Smooth muscle cell (in vitro differentiated cells): Measurements from ENCODE around the gene AKAP13. TPM values are rescaled to one million over a fixed set of nuclear protein-coding genes. Genes with fewer than 3 reads are reported as not detected.

ENCODE experiments used
- DNase-seq: peaks from one replicate; lab custom pipeline; 2025; ENCODE audit not compliant: unreplicated experiment; lab: John Stamatoyannopoulos, UW
- H2AFZ ChIP-seq: fragments of 200-600 bp; sonication (generic); 2 replicates; pipeline ENCODE4 v1.6.0; 2016; ENCODE audit warnings: antibody characterized with exemption, low read depth, mild to moderate bottlenecking
- H3F3A ChIP-seq: fragments of 200-600 bp; sonication (generic); 2 replicates; pipeline ENCODE4 v1.6.0; 2017; ENCODE audit warnings: antibody characterized with exemption, low read depth
- H3K27ac ChIP-seq: fragments of 200-600 bp; sonication (generic); 2 replicates; pipeline ENCODE4 v1.5.1; 2016; ENCODE audit warnings: low read depth, mild to moderate bottlenecking
- H3K27me3 ChIP-seq: fragments of 200-600 bp; sonication (generic); 2 replicates; pipeline ENCODE4 v1.6.1; 2016; ENCODE audit warnings: low read depth, mild to moderate bottlenecking
- H3K36me3 ChIP-seq: fragments of 200-600 bp; sonication (generic); 2 replicates; pipeline ENCODE4 v1.5.1; 2016; ENCODE audit warnings: low read depth
- H3K4me1 ChIP-seq: fragments of 200-600 bp; sonication (generic); 2 replicates; pipeline ENCODE4 v1.5.1; 2016; ENCODE audit warnings: low read depth
- H3K4me2 ChIP-seq: fragments of 200-600 bp; sonication (generic); 2 replicates; pipeline ENCODE4 v1.6.0; 2016; ENCODE audit warnings: mild to moderate bottlenecking
- H3K4me3 ChIP-seq: fragments of 200-600 bp; sonication (generic); 2 replicates; pipeline ENCODE4 v1.5.1; 2016; ENCODE audit warnings: mild to moderate bottlenecking
- H3K79me2 ChIP-seq: fragments of 200-600 bp; sonication (generic); 2 replicates; pipeline ENCODE4 v1.6.0; 2016; ENCODE audit warnings: low read depth, mild to moderate bottlenecking
- H3K9ac ChIP-seq: fragments of 200-600 bp; sonication (generic); 2 replicates; pipeline ENCODE4 v1.6.0; 2016; ENCODE audit warnings: low read depth
- H3K9me3 ChIP-seq: fragments of 200-600 bp; sonication (generic); replicated peaks from 2 replicates; pipeline ENCODE4 v1.5.1; 2016; ENCODE audit warnings: low read depth
- H4K20me1 ChIP-seq: fragments of 200-600 bp; sonication (generic); 2 replicates; pipeline ENCODE4 v1.6.0; 2016; ENCODE audit warnings: low read depth
- CTCF ChIP-seq: fragments of 200-600 bp; sonication (generic); IDR thresholded peaks from 2 replicates; pipeline ENCODE4 v1.5.1; 2017; ENCODE audit warnings: borderline replicate concordance, mild to moderate bottlenecking, antibody characterized with exemption; ENCODE audit not compliant: insufficient read depth, poor library complexity, severe bottlenecking
- WGBS: methylation state at CpG from one replicate; pipeline ENCODE4 v1.1.7; 2016; ENCODE audit warnings: low lambda C conversion rate; 5-methylcytosine and 5-hydroxymethylcytosine counted together
- polyA plus RNA-seq: library from polyadenylated mRNA; unstranded; fragments of >200 nt; fragmentation: Nextera tagmentation; extraction: Ambion mirVana; gene quantifications from 2 replicates; pipeline ENCODE4 v1.2.1, GENCODE V29; 2016
- total RNA-seq: library from RNA; depleted of rRNA; stranded (reverse); fragments of >200 nt; gene quantifications from 2 replicates; pipeline ENCODE4 v1.2.3, GENCODE V29; 2014

AKAP13 gene
- total and polyA plus RNA-seq, 2 experiments from 2014 or later, result 43.3 to 63.5 TPM

- WGBS, result 95% methylated on average over 5 of the region's 5 CpGs
- Histone ChIP-seq H4K20me1 (peaks cover 87% of the 10 kb centered on the region), H3K27me3 (no peaks in the 10 kb centered on the region), H2AFZ (no peak overlapping the region), H3K27ac (no peak overlapping the region), H3K79me2 (peaks cover 100% of the 10 kb centered on the region), H3K4me2 (no peak overlapping the region), H3K4me1 (peaks cover 19% of the 10 kb centered on the region), H3F3A (peaks cover 3% of the 10 kb centered on the region), H3K36me3 (no peaks in the 10 kb centered on the region), H3K9ac (no peak overlapping the region), H3K9me3 (no peaks in the 10 kb centered on the region), H3K4me3 (no peak overlapping the region)
- TF ChIP-seq CTCF, result no peak
- DNase-seq, result no peak
Observed at GRCh38 chr15:85427286-85428028, 47.1 kb downstream of the AKAP13 start.

GRCh38 chr15:85429522-85429921 lies 49.1 kb downstream of the AKAP13 start:
- 96% methylated on average over 3 of the region's 3 CpGs for WGBS
- Histone ChIP-seq H3K4me2 (no peak overlapping the region), H3K9me3 (no peaks in the 10 kb centered on the region), H4K20me1 (peaks cover 67% of the 10 kb centered on the region), H3K36me3 (no peaks in the 10 kb centered on the region), H3K27me3 (no peaks in the 10 kb centered on the region), H3K79me2 (peaks cover 92% of the 10 kb centered on the region), H3K9ac (no peak overlapping the region), H3K4me3 (no peak overlapping the region), H3K27ac (peak overlapping the region; percentile 65), H3K4me1 (peaks cover 19% of the 10 kb centered on the region), H2AFZ (no peak overlapping the region), H3F3A (peaks cover 3% of the 10 kb centered on the region)
- TF ChIP-seq CTCF, result no peak
- DNase-seq, result no peak

GRCh38 chr15:85430406-85431204 lies 50.2 kb downstream of the AKAP13 start:
- no peaks in the 10 kb centered on the region for H3K27me3 ChIP-seq
- H3F3A ChIP-seq, result peaks cover 3% of the 10 kb centered on the region
- H3K36me3 ChIP-seq, result no peaks in the 10 kb centered on the region
- peaks cover 81% of the 10 kb centered on the region for H3K79me2 ChIP-seq
- H3K4me2 ChIP-seq, result no peak overlapping the region
- H2AFZ ChIP-seq, result no peak overlapping the region
- WGBS, result 71% methylated on average over 6 of the region's 6 CpGs
- peaks cover 56% of the 10 kb centered on the region for H4K20me1 ChIP-seq
- H3K9ac ChIP-seq, result no peak overlapping the region
- H3K4me1 ChIP-seq, result peaks cover 19% of the 10 kb centered on the region
- H3K27ac ChIP-seq, result peak overlapping the region; percentile 65
- no peak for TF ChIP-seq CTCF
- H3K9me3 ChIP-seq, result no peaks in the 10 kb centered on the region
- DNase-seq, result no peak
- H3K4me3 ChIP-seq, result no peak overlapping the region
